DMS53 (cell line): ENCODE data around the gene RAB34.
A peak's percentile ranks its signal among the peaks of the same experiment; 100 is the strongest.
"Not testable (repeated sequence)": the region's sequence is repeated elsewhere in the genome, so short reads cannot be mapped to it uniquely, and the experiment has no call there.

Experiments
- DNase-seq: peaks from one replicate; lab custom pipeline; 2025; lab: John Stamatoyannopoulos, UW

Gene RAB34

GRCh38 chr17:28728364-28729200 lies 10.9 kb upstream of the RAB34 start, which contains the start of gene NEK8:
Gene NEK8, plus strand, starts transcription at chr17:28728788. Its CDS starts 26 bp downstream, at chr17:28728814.
- DNase-seq = peak; percentile 93

- DNase-seq = peak; percentile 98
These were observed 9.2 kb upstream of the RAB34 start for GRCh38 chr17:28726627-28727491.

DNA sequence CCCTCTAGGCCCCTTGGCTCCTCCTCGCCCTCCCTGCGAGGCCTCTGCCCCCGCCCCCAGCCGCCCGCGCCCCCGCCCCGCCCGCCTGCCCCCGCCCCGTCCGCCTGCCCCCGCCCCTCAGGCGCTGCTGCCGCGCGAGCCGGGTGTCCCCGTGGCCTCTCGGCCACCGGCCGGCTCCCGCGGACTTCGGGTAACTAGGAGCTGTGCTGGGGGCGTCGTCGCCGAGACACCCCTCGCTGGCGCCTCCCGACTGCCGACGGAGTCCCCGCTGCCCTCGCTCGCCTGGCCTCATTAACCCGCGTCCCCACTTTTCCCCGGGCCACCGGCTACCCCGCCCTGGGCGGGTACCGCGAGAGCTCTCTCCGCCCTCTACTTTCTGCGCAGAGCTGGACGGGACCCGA lies 8.6 kb upstream of the RAB34 start, which contains the start of gene TLCD1:
Gene TLCD1, minus strand, starts transcription at position 8 of the 401 bp plus-strand sequence. CDS start 136 bp downstream, outside the sequence.
- DNase-seq = peak; percentile 83

DNA sequence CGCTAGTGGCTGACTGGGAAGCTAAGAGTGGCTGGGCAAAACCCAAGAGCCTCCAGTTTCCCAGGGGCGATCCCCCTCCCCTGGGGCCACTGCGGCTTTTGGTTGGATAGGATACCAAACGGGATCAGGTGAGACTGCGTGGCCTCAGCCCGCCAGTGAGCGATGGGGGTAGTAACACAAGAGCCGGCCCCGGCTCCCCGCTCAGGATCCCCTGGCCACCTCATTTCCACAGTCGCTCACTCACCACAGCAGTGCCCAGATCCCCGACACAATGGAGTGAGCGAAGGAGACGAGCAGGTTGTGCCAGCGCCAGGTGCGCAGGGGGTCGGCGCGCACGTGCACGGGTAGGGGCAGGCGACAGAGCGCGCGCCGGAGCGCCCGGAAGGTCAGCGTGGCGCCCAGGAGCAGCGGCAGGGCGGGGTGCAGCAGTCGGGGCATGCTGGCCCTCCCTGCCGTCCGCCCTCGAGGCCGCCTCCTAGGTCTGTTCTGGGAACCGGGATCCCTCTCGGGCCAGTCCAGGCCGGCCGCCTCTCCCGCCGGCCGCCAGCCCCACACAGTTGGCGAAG lies 8.1 kb upstream of the RAB34 start:
- peak; percentile 92 for DNase-seq

- DNase-seq = peak; percentile 81
These were observed 7.5 kb upstream of the RAB34 start for GRCh38 chr17:28725166-28725659.

DNA sequence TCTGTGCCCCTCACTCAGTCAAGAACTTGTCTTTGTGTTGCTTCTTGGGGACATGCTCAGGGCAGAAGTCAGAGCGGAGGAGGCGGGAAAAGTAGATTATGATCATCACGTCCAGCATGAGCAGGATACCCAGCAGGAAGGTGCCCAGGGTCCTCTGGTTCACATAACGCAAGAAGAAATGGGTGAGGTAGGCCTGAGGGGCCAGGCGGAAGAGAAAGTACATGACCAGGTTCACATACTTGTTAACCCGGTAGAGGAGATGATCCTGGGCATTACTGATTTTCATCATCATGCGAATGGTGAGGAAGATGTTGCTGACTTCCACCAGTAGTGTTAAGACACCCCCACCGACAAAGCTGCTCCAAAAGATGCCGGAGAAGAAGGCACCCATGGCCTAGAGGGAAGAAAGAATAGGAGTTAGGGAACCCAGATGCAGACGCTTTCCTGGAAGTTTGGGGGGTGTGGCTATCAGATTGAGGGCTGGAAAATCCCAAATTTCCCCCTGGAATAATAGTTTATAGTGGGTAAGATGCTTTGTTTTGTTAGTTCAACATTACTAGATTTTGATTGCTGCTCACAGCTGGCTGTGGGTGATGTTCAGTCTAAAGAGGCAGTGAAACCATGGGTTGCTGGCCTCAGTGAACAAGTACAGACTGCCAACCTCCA lies 7.0 kb upstream of the RAB34 start:
- peak; percentile 57 for DNase-seq

DNA sequence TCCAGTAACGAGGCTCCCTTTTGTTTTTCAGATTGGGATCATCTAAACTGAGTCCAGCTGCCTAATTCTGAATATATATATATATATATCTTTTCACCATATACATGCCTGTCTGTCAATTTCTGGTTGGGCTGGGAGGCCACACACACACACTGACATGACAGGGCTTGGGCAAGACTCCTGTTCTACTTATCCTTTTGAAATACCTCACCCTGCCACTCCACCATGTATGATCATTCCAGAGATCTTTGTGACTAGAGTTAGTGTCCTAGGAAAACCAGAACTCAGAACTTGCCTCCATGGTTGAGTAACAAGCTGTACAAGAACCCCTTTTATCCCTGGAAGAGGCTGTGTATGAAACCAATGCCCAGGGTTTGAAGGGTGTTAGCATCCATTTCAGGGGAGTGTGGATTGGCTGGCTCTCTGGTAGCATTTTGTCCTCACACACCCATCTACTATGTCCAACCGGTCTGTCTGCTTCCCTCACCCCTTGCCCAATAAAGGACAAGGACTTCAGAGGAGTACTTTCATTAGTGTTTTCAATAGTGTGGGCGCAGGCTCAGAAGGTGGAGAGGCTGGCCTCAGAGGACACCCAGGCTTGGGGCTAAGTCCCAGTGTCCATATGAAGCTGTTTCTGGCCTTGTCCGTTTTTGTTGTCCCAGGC lies 6.3 kb upstream of the RAB34 start:
- DNase-seq = peak; percentile 55

GRCh38 chr17:28723159-28723835 lies 5.6 kb upstream of the RAB34 start:
- DNase-seq = no peak

DNA sequence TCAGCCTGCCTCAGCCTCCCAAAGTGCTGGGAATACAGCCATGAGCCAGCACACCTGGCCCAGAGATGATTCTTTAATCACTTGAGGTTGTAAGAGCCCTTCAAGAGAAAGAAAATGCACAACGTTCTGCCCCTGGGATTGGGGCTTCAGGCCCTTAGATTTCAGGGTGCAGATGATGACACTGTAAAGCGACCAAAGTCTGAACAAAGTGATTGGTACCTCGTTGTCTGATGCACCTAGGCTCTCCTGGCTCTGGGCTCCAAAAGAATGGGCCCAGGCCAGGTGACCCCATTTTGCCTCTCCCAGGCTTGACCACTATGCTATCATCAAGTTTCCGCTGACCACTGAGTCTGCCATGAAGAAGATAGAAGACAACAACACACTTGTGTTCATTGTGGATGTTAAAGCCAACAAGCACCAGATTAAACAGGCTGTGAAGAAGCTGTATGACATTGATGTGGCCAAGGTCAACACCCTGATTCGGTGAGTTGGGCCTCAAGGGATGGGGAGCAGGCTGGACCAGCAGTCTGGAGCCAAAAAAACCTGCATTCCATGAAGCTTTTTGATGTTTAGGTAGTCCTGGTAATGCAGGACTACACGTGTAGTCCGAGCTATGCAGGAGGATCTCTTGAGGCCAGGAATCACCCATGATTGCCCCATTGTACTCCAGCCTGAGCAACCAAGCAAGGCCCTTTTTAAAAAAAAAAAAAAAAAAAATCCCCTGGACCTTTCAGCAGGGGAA lies 4.9 kb upstream of the RAB34 start:
- DNase-seq = no peak

DNA sequence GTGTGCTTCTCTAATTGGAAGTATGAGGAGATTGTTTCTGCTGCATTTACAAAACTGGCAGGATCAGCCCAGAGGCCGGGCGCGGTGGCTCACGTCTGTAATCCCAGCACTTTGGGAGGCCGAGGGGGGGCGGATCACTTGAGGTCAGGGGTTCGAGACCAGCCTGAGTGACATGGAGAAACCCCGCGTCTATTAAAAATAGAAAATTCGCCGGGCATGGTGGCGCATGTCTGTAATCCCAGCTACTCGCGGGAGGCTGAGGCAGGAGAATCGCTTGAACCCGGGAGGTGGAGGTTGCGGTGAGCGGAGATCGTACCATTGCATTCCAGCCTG lies 3.3 kb upstream of the RAB34 start:
- not testable (repeated sequence) for DNase-seq

GRCh38 chr17:28720247-28720996 lies 2.8 kb upstream of the RAB34 start:
- DNase-seq = peak; percentile 43

- no peak for DNase-seq
These were observed 1.4 kb upstream of the RAB34 start for GRCh38 chr17:28719021-28719433.

DNA sequence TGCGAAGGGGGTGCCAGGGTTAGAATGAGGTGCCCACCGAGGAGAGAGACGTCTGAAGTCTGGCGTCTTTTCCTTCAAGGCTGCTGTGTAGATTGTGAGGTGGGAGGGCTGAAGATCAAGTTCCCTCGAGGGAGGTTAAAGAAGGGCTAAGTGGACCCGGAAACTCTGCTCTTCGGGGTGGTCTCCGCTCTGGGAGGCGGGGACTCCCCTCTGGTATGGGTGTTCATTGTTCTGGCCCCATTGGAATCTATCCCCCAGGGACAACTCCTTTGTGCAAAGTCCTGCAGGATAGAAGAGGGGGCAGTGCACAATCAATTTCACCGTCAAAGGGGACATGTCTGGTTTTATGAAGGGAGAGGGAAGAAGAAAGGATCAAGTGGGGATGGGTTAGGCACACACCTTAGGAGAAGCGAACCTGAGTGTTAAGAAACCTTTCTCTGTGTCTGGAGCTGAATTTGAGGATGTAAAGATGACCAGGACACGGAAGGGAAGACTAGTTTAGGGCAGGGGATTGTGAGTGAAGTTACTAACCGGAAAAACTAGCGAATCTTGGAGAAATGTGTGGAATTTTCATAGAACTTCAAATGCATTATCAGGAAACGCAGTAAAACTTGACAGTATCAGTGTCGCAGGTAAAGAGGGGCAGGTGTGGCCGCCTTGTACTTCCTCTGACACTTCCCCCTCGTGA lies 809 bp upstream of the RAB34 start:
- DNase-seq = no peak

- peak; percentile 67 for DNase-seq
These were observed 709 bp downstream of the RAB34 start for GRCh38 chr17:28716740-28717577.

DNA sequence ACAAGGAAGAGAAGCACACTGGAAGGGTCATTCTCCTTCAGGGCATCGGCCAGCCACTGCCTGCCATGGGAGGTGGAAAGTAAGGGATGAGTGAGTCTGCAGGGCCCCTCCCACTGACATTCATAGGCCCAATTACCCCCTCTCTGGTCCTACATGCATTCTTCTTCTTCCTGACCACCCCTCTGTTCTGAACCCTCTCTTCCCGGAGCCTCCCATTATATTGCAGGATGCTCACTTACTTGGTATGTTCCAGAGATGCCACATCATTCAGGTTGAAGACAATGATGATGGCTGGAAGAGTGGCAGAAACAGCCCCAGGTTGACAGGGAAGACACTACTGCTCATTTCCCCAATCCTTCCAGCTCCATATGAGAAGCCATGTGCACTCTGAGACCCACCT lies 2.5 kb downstream of the RAB34 start:
- no peak for DNase-seq

GRCh38 chr17:28714281-28714680 lies 3.4 kb downstream of the RAB34 start:
- DNase-seq = no peak

- DNase-seq = no peak
These were observed 4.8 kb downstream of the RAB34 start for GRCh38 chr17:28712705-28713415.
